ENCODE data around the gene LRGUK.

GRCh38 chr7:134176037-134176350 is 48.9 kb downstream of the LRGUK start:
- no peak for TF ChIP-seq POLR2A (IDR thresholded peaks at IDR 0.05)
- no peak for TF ChIP-seq CTCF (IDR thresholded peaks at IDR 0.05)
- no peak for TF ChIP-seq POLR2AphosphoS5 (IDR thresholded peaks at IDR 0.05)

All from transverse colon (tissue), 4 donors.